Measurements from ENCODE around the gene GRM7. TPM values are rescaled to one million over a fixed set of nuclear protein-coding genes. Genes with fewer than 3 reads are reported as not detected.

The GRM7 gene
- total and polyA plus RNA-seq, 4 experiments from 2014 or later = not detected

DNA sequence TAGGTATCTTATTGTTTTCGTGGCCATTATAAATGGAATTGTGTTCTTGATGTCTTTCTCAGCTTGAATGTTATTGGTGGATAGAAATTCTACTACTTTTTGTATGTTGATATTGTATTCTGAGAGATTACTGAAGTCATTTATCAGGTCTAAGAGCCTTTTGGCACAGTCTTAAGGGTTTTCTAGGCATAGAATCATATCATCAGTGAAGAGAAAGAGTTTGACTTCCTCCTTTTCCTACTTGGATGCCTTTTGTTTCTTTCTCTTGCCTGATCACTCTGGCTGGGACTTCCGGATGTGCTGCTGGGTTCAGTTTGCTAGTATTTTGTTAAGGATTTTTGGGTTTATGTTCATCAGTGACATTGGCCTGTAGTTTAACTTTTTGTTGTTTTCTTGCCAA, 527.1 kb downstream of the GRM7 start:
- POLR2A ChIA-PET (ENCODE audit: partially characterized antibody) = no interaction called here
- CTCF ChIA-PET (ENCODE audit: partially characterized antibody) = no interaction called here
- Histone ChIP-seq H3K27me3 (ENCODE audit: insufficient read depth, low read length) (no peaks in the 10 kb centered on the region), H3K9me3 (ENCODE audit: control insufficient read depth in 1 of 2, low read length in 2 of 2) (no peaks in the 10 kb centered on the region), H3K36me3 (ENCODE audit: insufficient read depth, low read length) (no peaks in the 10 kb centered on the region), H3K4me3 (ENCODE audit: low read length in 2 of 2) (no peak overlapping the region), H3K4me1 (ENCODE audit: insufficient read depth, low read length) (no peaks in the 10 kb centered on the region), H3K27ac (ENCODE audit: low read depth, low read length) (no peak overlapping the region)
- no peak for DNase-seq
- Mint-ChIP-seq H3K27ac (no peak overlapping the region), H3K9me3 (peaks cover 0 to 8% (median under 1%) of the 10 kb centered on the region in 8 donors), H3K4me3 (no peak overlapping the region), H3K4me1 (no peaks in the 10 kb centered on the region), H3K27me3 (no peaks in the 10 kb centered on the region), H3K36me3 (no peaks in the 10 kb centered on the region)
- intact Hi-C loops (cut with micrococcal nuclease) = no loop called here

DNA sequence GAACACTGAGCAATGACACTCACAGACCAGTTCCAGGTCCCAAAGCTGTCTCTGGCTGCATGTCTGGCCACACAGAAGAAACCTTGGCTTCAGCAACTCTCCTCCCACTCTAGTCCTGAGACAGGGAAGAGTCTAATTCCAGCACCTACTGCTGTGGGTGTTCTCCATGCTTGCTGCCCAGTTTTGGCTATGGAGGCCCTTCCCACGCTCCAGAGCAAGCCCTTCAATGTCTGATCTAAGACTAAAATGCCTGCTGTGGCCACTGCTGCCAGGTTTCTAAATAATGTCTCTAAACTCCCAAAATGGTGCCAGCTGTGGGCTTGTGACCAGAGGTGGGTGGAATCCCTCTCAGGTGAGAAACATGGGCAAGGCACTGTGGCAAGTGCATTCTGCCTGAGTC, 531.3 kb downstream of the GRM7 start:
- ChIA-PET POLR2A (ENCODE audit: partially characterized antibody) (no interaction called here), CTCF (ENCODE audit: partially characterized antibody) (no interaction called here)
- intact Hi-C loops (cut with micrococcal nuclease) = no loop called here
- DNase-seq = no peak
- Mint-ChIP-seq H3K4me1 (no peaks in the 10 kb centered on the region), H3K9me3 (peaks cover 0 to 8% (median 3%) of the 10 kb centered on the region in 8 donors), H3K27me3 (no peaks in the 10 kb centered on the region), H3K27ac (no peak overlapping the region), H3K4me3 (no peak overlapping the region), H3K36me3 (no peaks in the 10 kb centered on the region)
- H3K4me3 ChIP-seq (ENCODE audit: low read length in 2 of 2) = no peak overlapping the region
- H3K27ac ChIP-seq (ENCODE audit: low read depth, low read length) = no peak overlapping the region
- no peaks in the 10 kb centered on the region for H3K9me3 ChIP-seq (ENCODE audit: control insufficient read depth in 1 of 2, low read length in 2 of 2)
- no peaks in the 10 kb centered on the region for H3K27me3 ChIP-seq (ENCODE audit: insufficient read depth, low read length)
- H3K36me3 ChIP-seq (ENCODE audit: insufficient read depth, low read length) = no peaks in the 10 kb centered on the region
- H3K4me1 ChIP-seq (ENCODE audit: insufficient read depth, low read length) = no peaks in the 10 kb centered on the region

DNA sequence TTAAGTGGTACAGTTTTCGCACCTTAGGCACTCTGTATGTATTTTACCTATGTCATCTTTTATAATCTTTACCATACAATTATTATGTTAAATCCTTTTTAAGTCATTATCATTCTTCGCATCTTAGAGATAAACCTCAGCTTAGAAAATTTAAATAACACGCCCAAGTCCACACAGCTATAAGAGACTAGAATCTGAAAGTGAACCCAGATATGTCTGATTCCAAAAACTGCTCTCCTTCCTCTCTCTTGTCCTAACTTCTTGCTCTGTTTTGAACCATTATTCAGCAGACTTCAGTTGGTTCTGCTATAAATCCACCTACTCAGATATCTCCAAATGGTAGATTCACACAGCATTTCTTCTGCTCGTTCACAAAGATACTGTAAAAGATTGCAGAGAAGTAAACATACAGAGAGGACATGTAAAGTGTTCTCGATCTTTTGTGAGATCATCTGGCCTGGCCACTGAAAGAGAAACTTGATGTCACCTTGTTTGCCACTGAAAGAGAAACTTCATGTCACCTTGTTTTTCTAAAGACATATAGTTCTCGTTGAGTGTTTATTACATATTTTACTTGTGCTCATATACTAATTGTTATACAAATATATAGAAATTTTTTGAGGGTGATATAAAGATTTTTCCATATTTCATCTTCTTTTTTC, 533.2 kb downstream of the GRM7 start:
- H3K9me3 Mint-ChIP-seq = peaks cover 0 to 8% (median 3%) of the 10 kb centered on the region in 8 donors
- ChIA-PET CTCF (ENCODE audit: partially characterized antibody) (no interaction called here), POLR2A (ENCODE audit: partially characterized antibody) (no interaction called here)
- Histone ChIP-seq H3K4me3 (ENCODE audit: low read length in 2 of 2) (no peak overlapping the region), H3K9me3 (ENCODE audit: control insufficient read depth in 1 of 2, low read length in 2 of 2) (no peaks in the 10 kb centered on the region), H3K27me3 (ENCODE audit: insufficient read depth, low read length) (no peaks in the 10 kb centered on the region), H3K4me1 (ENCODE audit: insufficient read depth, low read length) (no peaks in the 10 kb centered on the region), H3K27ac (ENCODE audit: low read depth, low read length) (no peak overlapping the region), H3K36me3 (ENCODE audit: insufficient read depth, low read length) (no peaks in the 10 kb centered on the region)
- H3K4me1 Mint-ChIP-seq = no peaks in the 10 kb centered on the region
- intact Hi-C loops (cut with micrococcal nuclease) = no loop called here
- no peaks in the 10 kb centered on the region for H3K27me3 Mint-ChIP-seq
- no peak overlapping the region for H3K4me3 Mint-ChIP-seq
- H3K27ac Mint-ChIP-seq = no peak overlapping the region
- H3K36me3 Mint-ChIP-seq = no peaks in the 10 kb centered on the region
- no peak for DNase-seq

DNA sequence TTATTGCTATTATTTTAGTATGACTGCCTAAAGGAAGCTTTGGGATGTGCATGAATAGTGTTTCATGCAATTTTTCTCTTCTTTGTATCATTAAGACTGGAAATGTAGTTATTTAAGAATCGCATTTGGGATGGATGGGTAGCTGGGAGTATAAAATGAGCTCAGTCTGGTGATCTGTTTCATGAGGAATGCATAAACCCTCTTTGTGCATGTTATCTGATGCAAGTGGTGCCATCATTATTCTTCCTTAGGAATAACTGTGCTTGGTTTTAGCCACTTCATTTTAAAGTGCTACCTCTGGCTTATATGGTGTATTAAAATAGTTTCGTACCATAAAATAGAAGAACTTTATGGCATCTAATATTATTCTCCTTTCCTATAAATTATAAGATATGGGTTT, 535.6 kb downstream of the GRM7 start:
- no peaks in the 10 kb centered on the region for H3K9me3 ChIP-seq (ENCODE audit: control insufficient read depth in 1 of 2, low read length in 2 of 2)
- H3K4me1 ChIP-seq (ENCODE audit: insufficient read depth, low read length) = no peaks in the 10 kb centered on the region
- no peaks in the 10 kb centered on the region for H3K36me3 Mint-ChIP-seq
- no peak overlapping the region for H3K4me3 ChIP-seq (ENCODE audit: low read length in 2 of 2)
- no peak overlapping the region for H3K4me3 Mint-ChIP-seq
- H3K27me3 Mint-ChIP-seq = no peaks in the 10 kb centered on the region
- H3K27ac Mint-ChIP-seq = no peak overlapping the region
- no peaks in the 10 kb centered on the region for H3K27me3 ChIP-seq (ENCODE audit: insufficient read depth, low read length)
- no peaks in the 10 kb centered on the region for H3K36me3 ChIP-seq (ENCODE audit: insufficient read depth, low read length)
- no peak for DNase-seq
- H3K4me1 Mint-ChIP-seq = no peaks in the 10 kb centered on the region
- ChIA-PET CTCF (ENCODE audit: partially characterized antibody) (no interaction called here), POLR2A (ENCODE audit: partially characterized antibody) (no interaction called here)
- intact Hi-C loops (cut with micrococcal nuclease) = no loop called here
- no peak overlapping the region for H3K27ac ChIP-seq (ENCODE audit: low read depth, low read length)
- H3K9me3 Mint-ChIP-seq = peaks cover 0 to 10% (median 2%) of the 10 kb centered on the region in 8 donors

DNA sequence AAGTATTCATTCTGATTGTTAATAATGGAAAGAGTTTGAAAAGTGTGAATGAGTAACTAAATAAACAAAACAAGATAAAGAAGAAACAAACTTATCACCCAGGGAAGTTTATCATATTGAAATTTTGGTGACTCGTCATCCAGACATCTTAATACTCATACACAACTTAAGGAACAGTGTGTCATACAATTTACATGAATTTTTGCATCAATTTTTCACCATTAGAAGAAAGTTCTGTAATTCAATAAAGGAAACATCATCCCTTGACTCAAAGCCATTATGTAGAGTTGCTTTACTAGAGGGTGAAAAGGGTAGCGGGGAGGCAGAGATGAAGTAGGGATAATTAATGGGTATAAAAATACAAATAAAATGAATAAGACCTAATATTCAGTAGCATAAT, 536.2 kb downstream of the GRM7 start:
- H3K27ac ChIP-seq (ENCODE audit: low read depth, low read length) = no peak overlapping the region
- DNase-seq = no peak
- POLR2A ChIA-PET (ENCODE audit: partially characterized antibody) = no interaction called here
- H3K9me3 ChIP-seq (ENCODE audit: control insufficient read depth in 1 of 2, low read length in 2 of 2) = no peaks in the 10 kb centered on the region
- H3K27me3 ChIP-seq (ENCODE audit: insufficient read depth, low read length) = no peaks in the 10 kb centered on the region
- no peaks in the 10 kb centered on the region for H3K4me1 ChIP-seq (ENCODE audit: insufficient read depth, low read length)
- no peaks in the 10 kb centered on the region for H3K27me3 Mint-ChIP-seq
- H3K36me3 Mint-ChIP-seq = no peaks in the 10 kb centered on the region
- H3K27ac Mint-ChIP-seq = no peak overlapping the region
- no peaks in the 10 kb centered on the region for H3K4me1 Mint-ChIP-seq
- no peaks in the 10 kb centered on the region for H3K36me3 ChIP-seq (ENCODE audit: insufficient read depth, low read length)
- peaks cover 0 to 10% (median 2%) of the 10 kb centered on the region in 8 donors for H3K9me3 Mint-ChIP-seq
- H3K4me3 Mint-ChIP-seq = no peak overlapping the region
- H3K4me3 ChIP-seq (ENCODE audit: low read length in 2 of 2) = no peak overlapping the region
- CTCF ChIA-PET (ENCODE audit: partially characterized antibody) = no interaction called here
- intact Hi-C loops (cut with micrococcal nuclease) = no loop called here

DNA sequence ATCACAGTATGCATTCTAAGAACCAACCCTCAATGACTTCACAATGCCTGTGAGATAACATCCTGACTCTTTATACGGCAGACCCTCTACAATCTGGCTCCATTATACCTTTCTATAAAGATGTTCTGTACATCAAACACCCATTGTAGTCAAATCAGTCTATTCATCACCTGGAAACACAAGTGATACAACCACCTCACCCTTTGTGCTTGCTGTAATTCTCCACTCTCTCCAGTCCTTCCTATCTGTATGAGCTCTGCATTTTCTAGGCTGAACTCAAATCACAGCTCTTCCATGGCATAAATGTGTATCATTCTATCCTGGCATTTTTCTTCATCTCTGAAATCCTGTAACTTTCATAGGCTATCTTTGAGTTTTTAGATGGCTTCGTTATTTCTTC, 539.4 kb downstream of the GRM7 start:
- POLR2A ChIA-PET (ENCODE audit: partially characterized antibody) = no interaction called here
- H3K27me3 Mint-ChIP-seq = no peaks in the 10 kb centered on the region
- peaks cover 0 to 7% (median 0%) of the 10 kb centered on the region in 8 donors for H3K9me3 Mint-ChIP-seq
- intact Hi-C loops (cut with micrococcal nuclease) = no loop called here
- Histone ChIP-seq H3K4me1 (ENCODE audit: insufficient read depth, low read length) (no peaks in the 10 kb centered on the region), H3K36me3 (ENCODE audit: insufficient read depth, low read length) (no peaks in the 10 kb centered on the region), H3K27ac (ENCODE audit: low read depth, low read length) (no peak overlapping the region), H3K9me3 (ENCODE audit: control insufficient read depth in 1 of 2, low read length in 2 of 2) (no peaks in the 10 kb centered on the region), H3K27me3 (ENCODE audit: insufficient read depth, low read length) (no peaks in the 10 kb centered on the region), H3K4me3 (ENCODE audit: low read length in 2 of 2) (no peak overlapping the region)
- no peaks in the 10 kb centered on the region for H3K36me3 Mint-ChIP-seq
- CTCF ChIA-PET (ENCODE audit: partially characterized antibody) = no interaction called here
- no peaks in the 10 kb centered on the region for H3K4me1 Mint-ChIP-seq
- H3K4me3 Mint-ChIP-seq = no peak overlapping the region
- no peak for DNase-seq
- H3K27ac Mint-ChIP-seq = no peak overlapping the region

DNA sequence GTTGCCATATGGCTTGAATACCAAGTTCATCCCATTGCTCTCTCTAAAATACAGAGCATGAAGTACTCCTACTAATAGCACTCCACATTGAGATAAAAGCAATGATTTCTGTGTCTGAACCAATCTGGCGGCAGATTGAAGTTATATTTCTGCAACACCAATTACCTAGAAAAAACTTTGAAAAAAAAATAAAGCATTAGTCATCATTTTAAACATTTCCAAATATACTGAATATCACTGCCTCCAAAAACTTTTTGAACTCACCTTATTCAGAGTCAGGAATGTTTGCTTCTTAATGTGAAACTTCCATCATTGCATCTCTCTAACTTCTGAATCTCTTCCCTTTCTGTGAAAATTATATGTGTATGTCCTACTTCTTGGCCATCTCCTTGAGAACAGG, 540.5 kb downstream of the GRM7 start:
- Mint-ChIP-seq H3K9me3 (peaks cover 0 to 7% (median 0%) of the 10 kb centered on the region in 8 donors), H3K27me3 (no peaks in the 10 kb centered on the region), H3K4me3 (no peak overlapping the region), H3K36me3 (no peaks in the 10 kb centered on the region), H3K4me1 (no peaks in the 10 kb centered on the region), H3K27ac (no peak overlapping the region)
- no peak overlapping the region for H3K27ac ChIP-seq (ENCODE audit: low read depth, low read length)
- H3K4me1 ChIP-seq (ENCODE audit: insufficient read depth, low read length) = no peaks in the 10 kb centered on the region
- H3K9me3 ChIP-seq (ENCODE audit: control insufficient read depth in 1 of 2, low read length in 2 of 2) = no peaks in the 10 kb centered on the region
- no peak overlapping the region for H3K4me3 ChIP-seq (ENCODE audit: low read length in 2 of 2)
- POLR2A ChIA-PET (ENCODE audit: partially characterized antibody) = no interaction called here
- CTCF ChIA-PET (ENCODE audit: partially characterized antibody) = no interaction called here
- DNase-seq = no peak
- no peaks in the 10 kb centered on the region for H3K27me3 ChIP-seq (ENCODE audit: insufficient read depth, low read length)
- H3K36me3 ChIP-seq (ENCODE audit: insufficient read depth, low read length) = no peaks in the 10 kb centered on the region
- intact Hi-C loops (cut with micrococcal nuclease) = no loop called here

DNA sequence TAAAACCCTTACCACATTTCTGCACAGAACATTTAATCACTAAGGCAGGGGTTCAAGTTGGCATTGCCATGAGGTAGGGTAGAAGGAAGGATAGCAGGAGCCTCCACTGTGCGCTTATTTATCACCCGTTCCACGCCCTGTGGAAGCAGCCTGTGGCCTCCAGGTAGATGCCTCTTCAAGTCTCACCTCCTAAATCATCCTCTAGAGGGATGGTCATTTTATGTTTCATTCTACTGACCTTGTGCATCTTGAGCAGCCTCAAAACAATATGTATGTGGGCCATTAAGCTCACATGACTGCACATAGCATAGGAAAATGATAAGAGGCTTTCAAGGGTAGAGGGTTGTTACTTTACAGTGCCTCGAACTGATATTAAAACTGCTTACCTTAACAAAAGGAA, 546.2 kb downstream of the GRM7 start:
- POLR2A ChIA-PET (ENCODE audit: partially characterized antibody) = no interaction called here
- DNase-seq = no peak
- Mint-ChIP-seq H3K36me3 (no peaks in the 10 kb centered on the region), H3K27me3 (no peaks in the 10 kb centered on the region), H3K4me3 (no peak overlapping the region), H3K4me1 (no peaks in the 10 kb centered on the region), H3K9me3 (peaks cover 0 to 2% (median 0%) of the 10 kb centered on the region in 8 donors), H3K27ac (no peak overlapping the region)
- Histone ChIP-seq H3K36me3 (ENCODE audit: insufficient read depth, low read length) (no peaks in the 10 kb centered on the region), H3K4me1 (ENCODE audit: insufficient read depth, low read length) (no peaks in the 10 kb centered on the region), H3K9me3 (ENCODE audit: control insufficient read depth in 1 of 2, low read length in 2 of 2) (no peaks in the 10 kb centered on the region), H3K27me3 (ENCODE audit: insufficient read depth, low read length) (no peaks in the 10 kb centered on the region), H3K4me3 (ENCODE audit: low read length in 2 of 2) (no peak overlapping the region), H3K27ac (ENCODE audit: low read depth, low read length) (no peak overlapping the region)
- intact Hi-C loops (cut with micrococcal nuclease) = no loop called here
- CTCF ChIA-PET (ENCODE audit: partially characterized antibody) = no interaction called here

All from CD4-positive, alpha-beta memory T cell (primary cell).